Left lobe of liver (tissue), 2 donors: Measurements from ENCODE around the gene LTBP1. TPM values are rescaled to one million over a fixed set of nuclear protein-coding genes. Genes with fewer than 3 reads are reported as not detected.
"Not testable (repeated sequence)": the region's sequence is repeated elsewhere in the genome, so short reads cannot be mapped to it uniquely, and the experiment has no call there.

Experiments used
- ATAC-seq: fragments of 200-7000 bp; cut with Tn5 transposase; one replicate; pipeline ENCODE4 v1.9.1; 2020; ENCODE audit warnings: mild to moderate bottlenecking, moderate library complexity
- DNase-seq: peaks from one replicate; pipeline ENCODE4 v3.0.0-alpha.2; 2020; ENCODE audit warnings: low spot score
- total RNA-seq: library from RNA; stranded (reverse); gene quantifications from one replicate; pipeline ENCODE4 v1.2.1, GENCODE V29; 2021
- donor health status: DM: no; HTN: no; CAD: no; lungs with moderate emphysema.
- donor health status: DM: no; HTN: yes; CAD: no.

LTBP1 gene
- total RNA-seq, 1 donor from 2014 or later = 5.8 TPM

- ATAC-seq (peak; percentile 73), DNase-seq (peak; percentile 56)
Observed at GRCh38 chr2:33134086-33134771, 187.5 kb downstream of the LTBP1 start.

GRCh38 chr2:33134791-33135560 is 188.2 kb downstream of the LTBP1 start:
- ATAC-seq = no peak

GRCh38 chr2:33135645-33136044 is 188.9 kb downstream of the LTBP1 start:
- no peak for ATAC-seq
- DNase-seq = no peak

More at GRCh38 chr2:33134791-33135560, 188.2 kb downstream of the LTBP1 start:
- no peak for DNase-seq

- DNase-seq = no peak
- no peak for ATAC-seq
Observed at GRCh38 chr2:33136056-33136455, 189.3 kb downstream of the LTBP1 start.

- no peak for DNase-seq
Observed at GRCh38 chr2:33136566-33136965, 189.8 kb downstream of the LTBP1 start.

GRCh38 chr2:33137331-33137730 is 190.6 kb downstream of the LTBP1 start:
- ATAC-seq (no peak), DNase-seq (no peak)

More at GRCh38 chr2:33136566-33136965, 189.8 kb downstream of the LTBP1 start:
- ATAC-seq = no peak

- no peak for DNase-seq
- ATAC-seq = no peak
Observed at GRCh38 chr2:33139949-33140348, 193.2 kb downstream of the LTBP1 start.

- ATAC-seq (no peak), DNase-seq (no peak)
Observed at GRCh38 chr2:33141476-33141875, 194.7 kb downstream of the LTBP1 start.

- no peak for DNase-seq
- ATAC-seq = no peak
Observed at GRCh38 chr2:33142810-33143209, 196.1 kb downstream of the LTBP1 start.

GRCh38 chr2:33144243-33144642 is 197.5 kb downstream of the LTBP1 start:
- no peak for DNase-seq
- no peak for ATAC-seq

GRCh38 chr2:33145459-33145858 is 198.7 kb downstream of the LTBP1 start:
- ATAC-seq (no peak), DNase-seq (no peak)

GRCh38 chr2:33146102-33146501 is 199.3 kb downstream of the LTBP1 start:
- ATAC-seq (no peak), DNase-seq (no peak)

- no peak for DNase-seq
- ATAC-seq = no peak
Observed at GRCh38 chr2:33153008-33153407, 206.3 kb downstream of the LTBP1 start.

- no peak for DNase-seq
- no peak for ATAC-seq
Observed at GRCh38 chr2:33158482-33159003, 211.8 kb downstream of the LTBP1 start.

- DNase-seq (no peak), ATAC-seq (no peak)
Observed at GRCh38 chr2:33160191-33160590, 213.4 kb downstream of the LTBP1 start.

- ATAC-seq (no peak), DNase-seq (no peak)
Observed at GRCh38 chr2:33166287-33166881, 219.6 kb downstream of the LTBP1 start.

GRCh38 chr2:33167622-33168245 is 221.0 kb downstream of the LTBP1 start:
- ATAC-seq (no peak), DNase-seq (no peak)

GRCh38 chr2:33168425-33168824 is 221.7 kb downstream of the LTBP1 start:
- peak; percentile 27 for ATAC-seq
- DNase-seq = no peak

GRCh38 chr2:33168922-33169321 is 222.2 kb downstream of the LTBP1 start:
- DNase-seq (no peak), ATAC-seq (no peak)

- not testable (repeated sequence) for ATAC-seq, DNase-seq
Observed at GRCh38 chr2:33170251-33170650, 223.5 kb downstream of the LTBP1 start.

- ATAC-seq (no peak), DNase-seq (no peak)
Observed at GRCh38 chr2:33177627-33178026, 230.9 kb downstream of the LTBP1 start.
